HCT116 (cell line): ENCODE data around the gene UTP11. TPM values are rescaled to one million over a fixed set of nuclear protein-coding genes. Genes with fewer than 3 reads are reported as not detected.

ENCODE experiments used
- ATAC-seq: fragments of 200-7000 bp; cut with Tn5 transposase; 2 replicates; pipeline ENCODE4 v1.9.1; 2020; ENCODE audit warnings: mild to moderate bottlenecking, moderate library complexity
- BruUV-seq: library from RNA; stranded (reverse); fragments of 400-500 nt; replicated peaks from 2 replicates; lab custom pipeline; 2021; lab: Mats Ljungman, UMichigan
- CTCF ChIA-PET: fragments of 300-600 bp; sonication (Branson Sonifier 250); formaldehyde crosslinking; loops from one replicate; lab custom pipeline; 2021; ENCODE audit warnings: antibody characterized with exemption; lab: Charles Lee
- POLR2A ChIA-PET: fragments of 300-600, 350-600 bp; sonication (Branson Sonifier 250); formaldehyde crosslinking; loops from one replicate; lab custom pipeline; 2021; ENCODE audit warnings: antibody characterized with exemption; lab: Charles Lee
- RAD21 ChIA-PET, 2 experiments: fragments of 300-600 bp; sonication (Branson Sonifier 250); formaldehyde crosslinking; loops; one replicate each; lab custom pipeline; 2023; ENCODE audit warnings: low total read pairs in 2 of 2; ENCODE audit not compliant: uncharacterized antibody in 2 of 2, unreplicated experiment in 2 of 2, low non-redundant PET in 1 of 2; lab: Charles Lee
- DNase-seq: peaks from one replicate; pipeline ENCODE4 v3.0.0-alpha.2; 2010; ENCODE audit warnings: low read depth, low spot score
- H2AFZ ChIP-seq: fragments of 200-600 bp; shearing (Covaris generic), sonication (generic); 2 replicates; pipeline ENCODE4 v1.6.1; 2017; ENCODE audit warnings: low read depth, mixed run types, mixed read lengths, antibody characterized with exemption, low read length; ENCODE audit not compliant: poor library complexity, severe bottlenecking
- H3K27ac ChIP-seq: 2 replicates; pipeline ENCODE4 v1.5.1; 2012; ENCODE audit warnings: low read depth, low read length
- H3K27me3 ChIP-seq: fragments of 200-600 bp; sonication (generic); 2 replicates; pipeline ENCODE4 v1.6.1; 2016; ENCODE audit warnings: mixed run types, low read length, mixed read lengths; ENCODE audit not compliant: insufficient read depth
- H3K36me3 ChIP-seq, 2 experiments: fragments of 200-500 bp in 1 of 2; fragments of 200-600 bp in 1 of 2; sonication (Bioruptor generic) in 1 of 2; sonication (generic) in 1 of 2; 2 replicates each; pipeline versions ENCODE4 v1.5.1 to v1.6.1; 2014 to 2016; ENCODE audit warnings: low read length in 2 of 2, inconsistent platforms in 1 of 2, mixed read lengths in 1 of 2, mixed run types in 1 of 2; ENCODE audit not compliant: insufficient read depth in 2 of 2, control insufficient read depth in 1 of 2
- H3K4me1 ChIP-seq, 2 experiments: fragments of 200-600 bp in 1 of 2; sonication (generic) in 1 of 2; 2 replicates each; pipeline versions ENCODE4 v1.5.1 to v1.6.1; 2012 to 2017; ENCODE audit warnings: low read length in 2 of 2, inconsistent platforms in 1 of 2, mild to moderate bottlenecking in 1 of 2, mixed read lengths in 1 of 2, mixed run types in 1 of 2, moderate library complexity in 1 of 2; ENCODE audit not compliant: insufficient read depth in 2 of 2, control insufficient read depth in 1 of 2
- H3K4me2 ChIP-seq: fragments of 200-600 bp; sonication (generic); 2 replicates; pipeline ENCODE4 v1.6.1; 2017; ENCODE audit warnings: mixed run types, low read length, mixed read lengths
- H3K4me3 ChIP-seq, 2 experiments: fragments of 200-600 bp in 1 of 2; sonication (generic) in 1 of 2; replicated peaks in 1 of 2; 2 replicates each; pipeline ENCODE4 v1.5.1; 2011 to 2016; ENCODE audit warnings: low read length in 2 of 2, control low read depth in 1 of 2, low read depth in 1 of 2, mild to moderate bottlenecking in 1 of 2, mixed read lengths in 1 of 2, mixed run types in 1 of 2
- H3K79me2 ChIP-seq: fragments of 200-600 bp; sonication (generic); 2 replicates; pipeline ENCODE4 v1.6.1; 2017; ENCODE audit warnings: mild to moderate bottlenecking, mixed run types, low read length, moderate library complexity, mixed read lengths; ENCODE audit not compliant: insufficient read depth
- H3K9ac ChIP-seq: fragments of 200-600 bp; sonication (generic); 2 replicates; pipeline ENCODE4 v1.6.1; 2016; ENCODE audit warnings: low read length, mixed read lengths
- H3K9me2 ChIP-seq: fragments of 200-600 bp; sonication (generic), shearing (Covaris generic); 2 replicates; pipeline ENCODE4 v1.6.1; 2017; ENCODE audit warnings: mixed run types, mild to moderate bottlenecking, moderate library complexity; ENCODE audit not compliant: insufficient read depth
- H3K9me3 ChIP-seq, 2 experiments: fragments of 200-500 bp in 1 of 2; fragments of 200-600 bp in 1 of 2; sonication (Bioruptor generic) in 1 of 2; sonication (generic) in 1 of 2; 2 replicates each; pipeline ENCODE4 v1.6.1; 2014 to 2017; ENCODE audit warnings: low read length in 2 of 2, mixed read lengths in 2 of 2, inconsistent platforms in 1 of 2, low read depth in 1 of 2, mild to moderate bottlenecking in 1 of 2, mixed run types in 1 of 2, moderate library complexity in 1 of 2; ENCODE audit not compliant: control insufficient read depth in 1 of 2, insufficient read depth in 1 of 2
- H4K20me1 ChIP-seq: fragments of 200-600 bp; sonication (generic), shearing (Covaris generic); 2 replicates; pipeline ENCODE4 v1.6.1; 2017; ENCODE audit warnings: mixed run types, mild to moderate bottlenecking, moderate library complexity; ENCODE audit not compliant: insufficient read depth
- CBX3 ChIP-seq: IDR thresholded peaks from 2 replicates; pipeline ENCODE4 v1.6.1; 2012; ENCODE audit warnings: low read depth
- intact Hi-C: fragments of 100-400 bp; cut with micrococcal nuclease; formaldehyde crosslinking; loops from 2 replicates; pipeline ENCODE4 v1.10.0; 2022
- total RNA-seq: library from RNA; stranded (reverse); gene quantifications from one replicate; pipeline ENCODE4 v1.2.1, GENCODE V29; 2021; ENCODE audit not compliant: unreplicated experiment
- TF ChIP-seq, protein P1 (sequence below): IDR thresholded peaks from 2 replicates; pipeline ENCODE4 v1.6.1; 2012; ENCODE audit warnings: low read depth
- TF ChIP-seq, protein P2 (sequence below), 3 experiments: fragments of 200-600 bp in 1 of 3; sonication (generic) in 1 of 3; IDR thresholded peaks in 2 of 3; conservative IDR thresholded peaks in 1 of 3; 2 replicates each; pipeline ENCODE4 v1.5.1; 2012 to 2017; ENCODE audit warnings: low read depth in 2 of 3, low read length in 2 of 3, antibody characterized with exemption in 1 of 3, borderline replicate concordance in 1 of 3, control low read depth in 1 of 3, mild to moderate bottlenecking in 1 of 3, mixed read lengths in 1 of 3, mixed run types in 1 of 3, moderate library complexity in 1 of 3; ENCODE audit not compliant: insufficient read depth in 1 of 3

UTP11 gene
- total RNA-seq, 1 experiment from 2014 or later, result 47.5 TPM

DNA sequence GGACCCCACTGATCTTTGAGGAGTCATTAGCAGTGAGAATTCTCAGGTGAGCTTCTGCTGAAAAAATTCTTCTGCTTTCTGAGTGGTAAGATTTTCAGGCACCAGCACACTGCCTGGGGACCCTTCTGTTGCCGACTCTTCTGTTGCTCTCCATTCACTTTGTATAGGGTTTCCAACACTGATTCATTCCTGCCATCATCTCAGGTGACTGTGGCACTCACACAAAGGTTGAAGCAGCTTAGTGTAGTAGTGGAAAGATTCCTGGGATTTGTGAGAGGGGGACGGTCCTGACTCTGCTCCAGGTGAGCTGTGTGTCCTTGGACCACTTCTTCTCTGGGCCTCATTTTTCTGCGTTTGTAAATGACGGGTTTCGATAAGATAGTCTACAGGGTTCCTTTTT, 9.4 kb downstream of the UTP11 start (continued):
- TF ChIP-seq, protein P1, sequence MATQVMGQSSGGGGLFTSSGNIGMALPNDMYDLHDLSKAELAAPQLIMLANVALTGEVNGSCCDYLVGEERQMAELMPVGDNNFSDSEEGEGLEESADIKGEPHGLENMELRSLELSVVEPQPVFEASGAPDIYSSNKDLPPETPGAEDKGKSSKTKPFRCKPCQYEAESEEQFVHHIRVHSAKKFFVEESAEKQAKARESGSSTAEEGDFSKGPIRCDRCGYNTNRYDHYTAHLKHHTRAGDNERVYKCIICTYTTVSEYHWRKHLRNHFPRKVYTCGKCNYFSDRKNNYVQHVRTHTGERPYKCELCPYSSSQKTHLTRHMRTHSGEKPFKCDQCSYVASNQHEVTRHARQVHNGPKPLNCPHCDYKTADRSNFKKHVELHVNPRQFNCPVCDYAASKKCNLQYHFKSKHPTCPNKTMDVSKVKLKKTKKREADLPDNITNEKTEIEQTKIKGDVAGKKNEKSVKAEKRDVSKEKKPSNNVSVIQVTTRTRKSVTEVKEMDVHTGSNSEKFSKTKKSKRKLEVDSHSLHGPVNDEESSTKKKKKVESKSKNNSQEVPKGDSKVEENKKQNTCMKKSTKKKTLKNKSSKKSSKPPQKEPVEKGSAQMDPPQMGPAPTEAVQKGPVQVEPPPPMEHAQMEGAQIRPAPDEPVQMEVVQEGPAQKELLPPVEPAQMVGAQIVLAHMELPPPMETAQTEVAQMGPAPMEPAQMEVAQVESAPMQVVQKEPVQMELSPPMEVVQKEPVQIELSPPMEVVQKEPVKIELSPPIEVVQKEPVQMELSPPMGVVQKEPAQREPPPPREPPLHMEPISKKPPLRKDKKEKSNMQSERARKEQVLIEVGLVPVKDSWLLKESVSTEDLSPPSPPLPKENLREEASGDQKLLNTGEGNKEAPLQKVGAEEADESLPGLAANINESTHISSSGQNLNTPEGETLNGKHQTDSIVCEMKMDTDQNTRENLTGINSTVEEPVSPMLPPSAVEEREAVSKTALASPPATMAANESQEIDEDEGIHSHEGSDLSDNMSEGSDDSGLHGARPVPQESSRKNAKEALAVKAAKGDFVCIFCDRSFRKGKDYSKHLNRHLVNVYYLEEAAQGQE, result no peak
- TF ChIP-seq, protein P2, sequence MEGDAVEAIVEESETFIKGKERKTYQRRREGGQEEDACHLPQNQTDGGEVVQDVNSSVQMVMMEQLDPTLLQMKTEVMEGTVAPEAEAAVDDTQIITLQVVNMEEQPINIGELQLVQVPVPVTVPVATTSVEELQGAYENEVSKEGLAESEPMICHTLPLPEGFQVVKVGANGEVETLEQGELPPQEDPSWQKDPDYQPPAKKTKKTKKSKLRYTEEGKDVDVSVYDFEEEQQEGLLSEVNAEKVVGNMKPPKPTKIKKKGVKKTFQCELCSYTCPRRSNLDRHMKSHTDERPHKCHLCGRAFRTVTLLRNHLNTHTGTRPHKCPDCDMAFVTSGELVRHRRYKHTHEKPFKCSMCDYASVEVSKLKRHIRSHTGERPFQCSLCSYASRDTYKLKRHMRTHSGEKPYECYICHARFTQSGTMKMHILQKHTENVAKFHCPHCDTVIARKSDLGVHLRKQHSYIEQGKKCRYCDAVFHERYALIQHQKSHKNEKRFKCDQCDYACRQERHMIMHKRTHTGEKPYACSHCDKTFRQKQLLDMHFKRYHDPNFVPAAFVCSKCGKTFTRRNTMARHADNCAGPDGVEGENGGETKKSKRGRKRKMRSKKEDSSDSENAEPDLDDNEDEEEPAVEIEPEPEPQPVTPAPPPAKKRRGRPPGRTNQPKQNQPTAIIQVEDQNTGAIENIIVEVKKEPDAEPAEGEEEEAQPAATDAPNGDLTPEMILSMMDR (IDR thresholded peaks at IDR 0.05 in 2 of 3, conservative IDR thresholded peaks at IDR 0.05 in 1 of 3; ENCODE audit: borderline replicate concordance in 1 of 3, insufficient read depth in 1 of 3, low read depth in 2 of 3, low read length in 2 of 3), result no peak

DNA sequence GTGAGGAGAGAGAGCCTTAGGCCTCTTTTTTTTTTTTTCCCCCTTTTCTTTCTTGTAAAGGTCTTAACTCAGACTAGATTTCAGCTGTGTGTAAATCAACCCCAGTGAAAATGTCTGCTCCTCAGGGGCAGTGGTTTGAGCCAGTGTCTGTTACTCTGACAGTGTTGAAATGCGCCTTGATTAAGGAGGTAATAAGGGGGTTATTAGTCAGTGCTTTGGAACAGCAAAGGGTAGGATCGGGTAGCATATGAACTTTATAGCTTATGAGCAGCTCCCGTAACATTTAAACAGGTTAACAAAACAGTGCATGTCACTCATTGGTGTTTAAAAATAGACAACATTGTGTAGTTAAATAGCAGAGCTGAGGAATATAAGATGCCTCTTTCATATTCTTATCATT, 10.3 kb downstream of the UTP11 start:
- peaks cover 64 to 79% of the 10 kb centered on the region in 2 experiments for H3K36me3 ChIP-seq
- no TSS peak for BruUV-seq
- no peak overlapping the region for H3K4me2 ChIP-seq
- no peaks in the 10 kb centered on the region for H3K27me3 ChIP-seq
- H3K4me3 ChIP-seq, result no peak overlapping the region
- intact Hi-C loops, result no loop called here
- H3K9me3 ChIP-seq, result no peaks in the 10 kb centered on the region
- DNase-seq, result no peak
- H3K9me2 ChIP-seq, result no peaks in the 10 kb centered on the region
- no peaks in the 10 kb centered on the region for H4K20me1 ChIP-seq
- POLR2A ChIA-PET, result no interaction called here
- no peak overlapping the region for H3K27ac ChIP-seq
- RAD21 ChIA-PET, result no interaction called here
- H3K4me1 ChIP-seq, result no peaks in the 10 kb centered on the region
- H3K9ac ChIP-seq, result no peak overlapping the region
- CTCF ChIA-PET, result no interaction called here
- H3K79me2 ChIP-seq, result peaks cover 35% of the 10 kb centered on the region
- TF ChIP-seq CBX3, result no peak
- H2AFZ ChIP-seq, result no peak overlapping the region
- no peak for ATAC-seq
